ENCODE data around the gene UQCC5. TPM values are rescaled to one million over a fixed set of nuclear protein-coding genes. Genes with fewer than 3 reads are reported as not detected.

The UQCC5 gene
- total RNA-seq, 2 experiments from 2014 or later = 2.8 to 8.3 TPM

GRCh38 chr3:52554026-52554755 is 17.8 kb downstream of the UQCC5 start:
- Histone ChIP-seq H3K4me1 (ENCODE audit: insufficient read depth, low read length) (no peaks in the 10 kb centered on the region), H3K36me3 (ENCODE audit: insufficient read depth, low read length) (peaks cover 58% of the 10 kb centered on the region), H3K4me3 (ENCODE audit: low read length) (no peak overlapping the region), H3K9me3 (ENCODE audit: control insufficient read depth in 1 of 2, insufficient read depth in 1 of 2, low read length in 2 of 2) (no peaks in the 10 kb centered on the region), H3K27ac (ENCODE audit: low read depth in 1 of 2, low read length in 2 of 2) (no peak overlapping the region), H3K27me3 (ENCODE audit: control insufficient read depth in 1 of 2, insufficient read depth in 2 of 2, low read length in 2 of 2) (no peaks in the 10 kb centered on the region)
- Mint-ChIP-seq H3K9me3 (no peaks in the 10 kb centered on the region), H3K27me3 (no peaks in the 10 kb centered on the region), H3K27ac (peak overlapping the region; percentile 20), H3K36me3 (ENCODE audit: low read depth) (peaks cover 84% of the 10 kb centered on the region), H3K4me1 (ENCODE audit: low read depth) (no peaks in the 10 kb centered on the region), H3K4me3 (no peak overlapping the region)
- intact Hi-C loops (cut with DNase I, micrococcal nuclease) = no loop called here
- ChIA-PET CTCF (no interaction called here), POLR2A (no interaction called here)
- ATAC-seq (ENCODE audit: poor library complexity) = no peak
- DNase-seq = no peak
- no peak for TF ChIP-seq CTCF (IDR thresholded peaks at IDR 0.05)

GRCh38 chr3:52555056-52555455 is 18.7 kb downstream of the UQCC5 start:
- Mint-ChIP-seq H3K36me3 (ENCODE audit: low read depth) (peaks cover 86% of the 10 kb centered on the region), H3K27ac (no peak overlapping the region), H3K27me3 (no peaks in the 10 kb centered on the region), H3K4me3 (no peak overlapping the region), H3K9me3 (no peaks in the 10 kb centered on the region), H3K4me1 (ENCODE audit: low read depth) (no peaks in the 10 kb centered on the region)
- Histone ChIP-seq H3K9me3 (ENCODE audit: control insufficient read depth in 1 of 2, insufficient read depth in 1 of 2, low read length in 2 of 2) (no peaks in the 10 kb centered on the region), H3K36me3 (ENCODE audit: insufficient read depth, low read length) (peaks cover 60% of the 10 kb centered on the region), H3K4me1 (ENCODE audit: insufficient read depth, low read length) (no peaks in the 10 kb centered on the region), H3K4me3 (ENCODE audit: low read length) (no peak overlapping the region), H3K27ac (ENCODE audit: low read depth in 1 of 2, low read length in 2 of 2) (no peak overlapping the region), H3K27me3 (ENCODE audit: control insufficient read depth in 1 of 2, insufficient read depth in 2 of 2, low read length in 2 of 2) (no peaks in the 10 kb centered on the region)
- POLR2A ChIA-PET = interaction anchor here (0.5 kb wide), 1 partner anchor 155 kb away, joined by 3 read pairs; no protein-coding TSS in a partner anchor
- ATAC-seq (ENCODE audit: poor library complexity) = no peak
- intact Hi-C loops (cut with DNase I, micrococcal nuclease) = no loop called here
- CTCF ChIA-PET = no interaction called here
- TF ChIP-seq CTCF (IDR thresholded peaks at IDR 0.05) = no peak
- DNase-seq = no peak

- Mint-ChIP-seq H3K4me1 (ENCODE audit: low read depth) (no peaks in the 10 kb centered on the region), H3K36me3 (ENCODE audit: low read depth) (peaks cover 83% of the 10 kb centered on the region), H3K4me3 (no peak overlapping the region), H3K9me3 (no peaks in the 10 kb centered on the region), H3K27me3 (no peaks in the 10 kb centered on the region), H3K27ac (no peak overlapping the region)
- intact Hi-C loops (cut with DNase I, micrococcal nuclease) = no loop called here
- H3K27ac ChIP-seq (ENCODE audit: low read depth in 1 of 2, low read length in 2 of 2) = no peak overlapping the region
- H3K9me3 ChIP-seq (ENCODE audit: control insufficient read depth in 1 of 2, insufficient read depth in 1 of 2, low read length in 2 of 2) = no peaks in the 10 kb centered on the region
- POLR2A ChIA-PET = interaction anchor here (0.5 kb wide), 1 partner anchor 33 kb away, joined by 3 read pairs; no protein-coding TSS in a partner anchor
- H3K36me3 ChIP-seq (ENCODE audit: insufficient read depth, low read length) = peaks cover 55% of the 10 kb centered on the region
- ATAC-seq (ENCODE audit: poor library complexity) (no peak), DNase-seq (no peak)
- no peaks in the 10 kb centered on the region for H3K27me3 ChIP-seq (ENCODE audit: control insufficient read depth in 1 of 2, insufficient read depth in 2 of 2, low read length in 2 of 2)
- no peak overlapping the region for H3K4me3 ChIP-seq (ENCODE audit: low read length)
- TF ChIP-seq CTCF (IDR thresholded peaks at IDR 0.05) = no peak
- CTCF ChIA-PET = no interaction called here
- H3K4me1 ChIP-seq (ENCODE audit: insufficient read depth, low read length) = no peaks in the 10 kb centered on the region
These were observed 20.9 kb downstream of the UQCC5 start for GRCh38 chr3:52557011-52557960.

All from CD4-positive, alpha-beta T cell (primary cell).